ENCODE data around the gene MUCL3. TPM values are rescaled to one million over a fixed set of nuclear protein-coding genes. Genes with fewer than 3 reads are reported as not detected.

The MUCL3 gene
- total and polyA plus RNA-seq, 2 of the 8 experiments (the other 6 are each of a cell fraction or from before 2014, with no cell fraction given) = 0.15 to 0.37 TPM

DNA sequence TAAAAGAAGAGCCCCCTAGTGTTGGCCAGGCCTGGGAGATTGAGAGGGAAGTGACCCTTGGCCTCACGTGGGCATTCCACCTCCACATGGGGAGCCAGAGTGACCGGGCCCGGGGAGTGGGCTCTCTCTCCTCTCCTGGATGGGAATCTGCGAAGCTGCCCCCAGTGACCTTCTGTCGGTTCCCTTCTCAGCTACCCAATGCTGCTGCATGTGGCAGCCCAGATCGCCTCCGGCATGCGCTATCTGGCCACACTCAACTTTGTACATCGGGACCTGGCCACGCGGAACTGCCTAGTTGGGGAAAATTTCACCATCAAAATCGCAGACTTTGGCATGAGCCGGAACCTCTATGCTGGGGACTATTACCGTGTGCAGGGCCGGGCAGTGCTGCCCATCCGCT lies 42.9 kb upstream of the MUCL3 start (continued):
- TF ChIP-seq, protein P1, sequence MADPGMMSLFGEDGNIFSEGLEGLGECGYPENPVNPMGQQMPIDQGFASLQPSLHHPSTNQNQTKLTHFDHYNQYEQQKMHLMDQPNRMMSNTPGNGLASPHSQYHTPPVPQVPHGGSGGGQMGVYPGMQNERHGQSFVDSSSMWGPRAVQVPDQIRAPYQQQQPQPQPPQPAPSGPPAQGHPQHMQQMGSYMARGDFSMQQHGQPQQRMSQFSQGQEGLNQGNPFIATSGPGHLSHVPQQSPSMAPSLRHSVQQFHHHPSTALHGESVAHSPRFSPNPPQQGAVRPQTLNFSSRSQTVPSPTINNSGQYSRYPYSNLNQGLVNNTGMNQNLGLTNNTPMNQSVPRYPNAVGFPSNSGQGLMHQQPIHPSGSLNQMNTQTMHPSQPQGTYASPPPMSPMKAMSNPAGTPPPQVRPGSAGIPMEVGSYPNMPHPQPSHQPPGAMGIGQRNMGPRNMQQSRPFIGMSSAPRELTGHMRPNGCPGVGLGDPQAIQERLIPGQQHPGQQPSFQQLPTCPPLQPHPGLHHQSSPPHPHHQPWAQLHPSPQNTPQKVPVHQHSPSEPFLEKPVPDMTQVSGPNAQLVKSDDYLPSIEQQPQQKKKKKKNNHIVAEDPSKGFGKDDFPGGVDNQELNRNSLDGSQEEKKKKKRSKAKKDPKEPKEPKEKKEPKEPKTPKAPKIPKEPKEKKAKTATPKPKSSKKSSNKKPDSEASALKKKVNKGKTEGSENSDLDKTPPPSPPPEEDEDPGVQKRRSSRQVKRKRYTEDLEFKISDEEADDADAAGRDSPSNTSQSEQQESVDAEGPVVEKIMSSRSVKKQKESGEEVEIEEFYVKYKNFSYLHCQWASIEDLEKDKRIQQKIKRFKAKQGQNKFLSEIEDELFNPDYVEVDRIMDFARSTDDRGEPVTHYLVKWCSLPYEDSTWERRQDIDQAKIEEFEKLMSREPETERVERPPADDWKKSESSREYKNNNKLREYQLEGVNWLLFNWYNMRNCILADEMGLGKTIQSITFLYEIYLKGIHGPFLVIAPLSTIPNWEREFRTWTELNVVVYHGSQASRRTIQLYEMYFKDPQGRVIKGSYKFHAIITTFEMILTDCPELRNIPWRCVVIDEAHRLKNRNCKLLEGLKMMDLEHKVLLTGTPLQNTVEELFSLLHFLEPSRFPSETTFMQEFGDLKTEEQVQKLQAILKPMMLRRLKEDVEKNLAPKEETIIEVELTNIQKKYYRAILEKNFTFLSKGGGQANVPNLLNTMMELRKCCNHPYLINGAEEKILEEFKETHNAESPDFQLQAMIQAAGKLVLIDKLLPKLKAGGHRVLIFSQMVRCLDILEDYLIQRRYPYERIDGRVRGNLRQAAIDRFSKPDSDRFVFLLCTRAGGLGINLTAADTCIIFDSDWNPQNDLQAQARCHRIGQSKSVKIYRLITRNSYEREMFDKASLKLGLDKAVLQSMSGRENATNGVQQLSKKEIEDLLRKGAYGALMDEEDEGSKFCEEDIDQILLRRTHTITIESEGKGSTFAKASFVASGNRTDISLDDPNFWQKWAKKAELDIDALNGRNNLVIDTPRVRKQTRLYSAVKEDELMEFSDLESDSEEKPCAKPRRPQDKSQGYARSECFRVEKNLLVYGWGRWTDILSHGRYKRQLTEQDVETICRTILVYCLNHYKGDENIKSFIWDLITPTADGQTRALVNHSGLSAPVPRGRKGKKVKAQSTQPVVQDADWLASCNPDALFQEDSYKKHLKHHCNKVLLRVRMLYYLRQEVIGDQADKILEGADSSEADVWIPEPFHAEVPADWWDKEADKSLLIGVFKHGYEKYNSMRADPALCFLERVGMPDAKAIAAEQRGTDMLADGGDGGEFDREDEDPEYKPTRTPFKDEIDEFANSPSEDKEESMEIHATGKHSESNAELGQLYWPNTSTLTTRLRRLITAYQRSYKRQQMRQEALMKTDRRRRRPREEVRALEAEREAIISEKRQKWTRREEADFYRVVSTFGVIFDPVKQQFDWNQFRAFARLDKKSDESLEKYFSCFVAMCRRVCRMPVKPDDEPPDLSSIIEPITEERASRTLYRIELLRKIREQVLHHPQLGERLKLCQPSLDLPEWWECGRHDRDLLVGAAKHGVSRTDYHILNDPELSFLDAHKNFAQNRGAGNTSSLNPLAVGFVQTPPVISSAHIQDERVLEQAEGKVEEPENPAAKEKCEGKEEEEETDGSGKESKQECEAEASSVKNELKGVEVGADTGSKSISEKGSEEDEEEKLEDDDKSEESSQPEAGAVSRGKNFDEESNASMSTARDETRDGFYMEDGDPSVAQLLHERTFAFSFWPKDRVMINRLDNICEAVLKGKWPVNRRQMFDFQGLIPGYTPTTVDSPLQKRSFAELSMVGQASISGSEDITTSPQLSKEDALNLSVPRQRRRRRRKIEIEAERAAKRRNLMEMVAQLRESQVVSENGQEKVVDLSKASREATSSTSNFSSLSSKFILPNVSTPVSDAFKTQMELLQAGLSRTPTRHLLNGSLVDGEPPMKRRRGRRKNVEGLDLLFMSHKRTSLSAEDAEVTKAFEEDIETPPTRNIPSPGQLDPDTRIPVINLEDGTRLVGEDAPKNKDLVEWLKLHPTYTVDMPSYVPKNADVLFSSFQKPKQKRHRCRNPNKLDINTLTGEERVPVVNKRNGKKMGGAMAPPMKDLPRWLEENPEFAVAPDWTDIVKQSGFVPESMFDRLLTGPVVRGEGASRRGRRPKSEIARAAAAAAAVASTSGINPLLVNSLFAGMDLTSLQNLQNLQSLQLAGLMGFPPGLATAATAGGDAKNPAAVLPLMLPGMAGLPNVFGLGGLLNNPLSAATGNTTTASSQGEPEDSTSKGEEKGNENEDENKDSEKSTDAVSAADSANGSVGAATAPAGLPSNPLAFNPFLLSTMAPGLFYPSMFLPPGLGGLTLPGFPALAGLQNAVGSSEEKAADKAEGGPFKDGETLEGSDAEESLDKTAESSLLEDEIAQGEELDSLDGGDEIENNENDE (IDR thresholded peaks at IDR 0.05; ENCODE audit: insufficient replicate concordance, low read length) = no peak
- no peak for TF ChIP-seq SRF (IDR thresholded peaks at IDR 0.05; ENCODE audit: low read depth, low read length)
- no peak for TF ChIP-seq BCL11A (IDR thresholded peaks at IDR 0.05; ENCODE audit: low read depth in 2 of 2, low read length in 2 of 2)
- TF ChIP-seq, protein P2, sequence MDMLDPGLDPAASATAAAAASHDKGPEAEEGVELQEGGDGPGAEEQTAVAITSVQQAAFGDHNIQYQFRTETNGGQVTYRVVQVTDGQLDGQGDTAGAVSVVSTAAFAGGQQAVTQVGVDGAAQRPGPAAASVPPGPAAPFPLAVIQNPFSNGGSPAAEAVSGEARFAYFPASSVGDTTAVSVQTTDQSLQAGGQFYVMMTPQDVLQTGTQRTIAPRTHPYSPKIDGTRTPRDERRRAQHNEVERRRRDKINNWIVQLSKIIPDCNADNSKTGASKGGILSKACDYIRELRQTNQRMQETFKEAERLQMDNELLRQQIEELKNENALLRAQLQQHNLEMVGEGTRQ (IDR thresholded peaks at IDR 0.05; ENCODE audit: low read length) = no peak
- no peak for TF ChIP-seq TCF12 (IDR thresholded peaks at IDR 0.05; ENCODE audit: low read depth, low read length)
- TF ChIP-seq TAF7 (optimal IDR thresholded peaks at IDR 0.05; ENCODE audit: borderline replicate concordance, low read depth, low read length) = no peak
- no peak for TF ChIP-seq FOSL1 (IDR thresholded peaks at IDR 0.05; ENCODE audit: insufficient read depth, low read depth, low read length)
- TF ChIP-seq POU5F1 (IDR thresholded peaks at IDR 0.05; ENCODE audit: low read depth, low read length) = no peak
- no peak for TF ChIP-seq GABPA (IDR thresholded peaks at IDR 0.05; ENCODE audit: borderline replicate concordance, insufficient read depth, low read length)
- no peak for TF ChIP-seq TBP (IDR thresholded peaks at IDR 0.05; ENCODE audit: low read depth, low read length)
- TF ChIP-seq EP300 (IDR thresholded peaks at IDR 0.05; ENCODE audit: borderline replicate concordance in 1 of 2, low read depth in 2 of 2, low read length in 2 of 2) = no peak

All from H1 (cell line).